Measurements from ENCODE around the gene FBXO44. TPM values are rescaled to one million over a fixed set of nuclear protein-coding genes. Genes with fewer than 3 reads are reported as not detected.

The FBXO44 gene
- total RNA-seq, 1 experiment from 2014 or later: 24.5 TPM

DNA sequence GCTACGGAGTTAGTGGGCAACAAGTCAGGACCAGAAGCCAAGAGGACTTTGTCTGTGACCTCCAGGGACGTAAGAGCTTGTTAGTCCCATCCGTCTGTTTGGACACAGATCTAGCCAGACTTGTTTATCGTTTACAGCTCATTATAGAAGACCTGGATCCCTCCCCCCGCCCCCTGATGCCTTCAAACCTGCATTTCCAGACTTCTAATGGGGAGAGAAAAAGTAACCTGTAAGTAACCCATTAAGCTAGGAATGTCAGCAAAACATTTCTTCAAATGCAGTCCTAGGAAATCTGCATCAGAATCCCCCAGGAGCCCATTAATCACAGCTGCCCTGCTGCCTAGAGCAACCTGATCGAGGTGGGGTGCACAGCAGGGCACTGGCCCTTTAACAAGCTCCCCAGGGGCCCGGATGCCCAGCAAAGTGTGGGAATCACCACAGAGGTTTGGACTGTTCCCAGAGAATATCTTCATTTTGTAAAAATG, 27.7 kb downstream of the FBXO44 start:
- Mint-ChIP-seq H3K4me1 (peaks cover 55 to 70% of the 10 kb centered on the region in 2 experiments), H3K27me3 (ENCODE audit: low read depth) (no peaks in the 10 kb centered on the region), H3K4me3 (peak overlapping the region; percentile 71 to 88), H3K9me3 (no peaks in the 10 kb centered on the region), H3K27ac (peak overlapping the region; percentile 90 to 100 (median 99)), H3K36me3 (ENCODE audit: insufficient read depth in 1 of 3, low read depth in 3 of 3) (peaks cover 12 to 38% (median 33%) of the 10 kb centered on the region in 3 experiments)
- H3K18ac ChIP-seq (ENCODE audit: insufficient read length, low read depth, low read length): no peak overlapping the region
- peak; percentile 83 for DNase-seq
- TF ChIP-seq, protein P1, sequence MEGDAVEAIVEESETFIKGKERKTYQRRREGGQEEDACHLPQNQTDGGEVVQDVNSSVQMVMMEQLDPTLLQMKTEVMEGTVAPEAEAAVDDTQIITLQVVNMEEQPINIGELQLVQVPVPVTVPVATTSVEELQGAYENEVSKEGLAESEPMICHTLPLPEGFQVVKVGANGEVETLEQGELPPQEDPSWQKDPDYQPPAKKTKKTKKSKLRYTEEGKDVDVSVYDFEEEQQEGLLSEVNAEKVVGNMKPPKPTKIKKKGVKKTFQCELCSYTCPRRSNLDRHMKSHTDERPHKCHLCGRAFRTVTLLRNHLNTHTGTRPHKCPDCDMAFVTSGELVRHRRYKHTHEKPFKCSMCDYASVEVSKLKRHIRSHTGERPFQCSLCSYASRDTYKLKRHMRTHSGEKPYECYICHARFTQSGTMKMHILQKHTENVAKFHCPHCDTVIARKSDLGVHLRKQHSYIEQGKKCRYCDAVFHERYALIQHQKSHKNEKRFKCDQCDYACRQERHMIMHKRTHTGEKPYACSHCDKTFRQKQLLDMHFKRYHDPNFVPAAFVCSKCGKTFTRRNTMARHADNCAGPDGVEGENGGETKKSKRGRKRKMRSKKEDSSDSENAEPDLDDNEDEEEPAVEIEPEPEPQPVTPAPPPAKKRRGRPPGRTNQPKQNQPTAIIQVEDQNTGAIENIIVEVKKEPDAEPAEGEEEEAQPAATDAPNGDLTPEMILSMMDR (conservative IDR thresholded peaks at IDR 0.05): no peak
- H2BK20ac ChIP-seq (ENCODE audit: low read depth, low read length, poor library complexity, severe bottlenecking): no peak overlapping the region
- WGBS (ENCODE audit: extremely low coverage, insufficient read length, low lambda C conversion rate): no CpG with 5 or more reads among the region's 7 CpGs
- H3K4ac ChIP-seq (ENCODE audit: low read depth, low read length): no peak overlapping the region
- peak overlapping the region; percentile 99 for H3K27ac ChIP-seq (ENCODE audit: insufficient read length, low read depth, low read length)
- H2BK12ac ChIP-seq (ENCODE audit: insufficient read length, low read depth, low read length): no peak overlapping the region
- H4K20me1 ChIP-seq (ENCODE audit: control insufficient read depth, insufficient read depth, insufficient read length): no peaks in the 10 kb centered on the region
- H4K8ac ChIP-seq (replicated peaks; ENCODE audit: insufficient read length, low read depth, low read length): no peak overlapping the region
- no peaks in the 10 kb centered on the region for H3K27me3 ChIP-seq (ENCODE audit: insufficient read depth, low read length)
- no peak overlapping the region for H4K91ac ChIP-seq (ENCODE audit: insufficient read length, low read depth, low read length)
- no peak overlapping the region for H3K56ac ChIP-seq (ENCODE audit: insufficient read length, low read depth, low read length)
- H4K5ac ChIP-seq (ENCODE audit: insufficient read length, low read depth, low read length): no peak overlapping the region
- no peak overlapping the region for H3K23ac ChIP-seq (ENCODE audit: insufficient read length, low read depth, low read length)
- no peaks in the 10 kb centered on the region for H3K9me3 ChIP-seq (ENCODE audit: control insufficient read depth, low read depth, low read length)
- H2BK5ac ChIP-seq (ENCODE audit: insufficient read length, low read length): no peak overlapping the region
- H3K4me2 ChIP-seq (ENCODE audit: insufficient read depth, insufficient read length, low read length): peak overlapping the region; percentile 65
- no peak overlapping the region for H2BK120ac ChIP-seq (ENCODE audit: low read depth, low read length, poor library complexity, severe bottlenecking)
- H3K14ac ChIP-seq (ENCODE audit: insufficient read depth, low read length): no peak overlapping the region
- no peak overlapping the region for H2AFZ ChIP-seq (ENCODE audit: low read length)
- H3K9ac ChIP-seq (ENCODE audit: extremely low read depth, insufficient read length, low read length): peak overlapping the region; percentile 48
- no peak overlapping the region for H2BK15ac ChIP-seq (ENCODE audit: low read depth, low read length)
- H2AK5ac ChIP-seq (ENCODE audit: insufficient read length, low read length): no peak overlapping the region
- H3T11ph ChIP-seq (ENCODE audit: low read length): no peak overlapping the region
- peaks cover 18% of the 10 kb centered on the region; the same call in 1 of the 2 replicates for H3K4me1 ChIP-seq (ENCODE audit: insufficient read depth, low read length)
- peaks cover 15% of the 10 kb centered on the region; the same call in 1 of the 2 replicates for H3K79me2 ChIP-seq (ENCODE audit: insufficient read depth, low read length)
- no peaks in the 10 kb centered on the region for H3K23me2 ChIP-seq (ENCODE audit: insufficient read length, low read depth, low read length, poor library complexity, severe bottlenecking)
- no peaks in the 10 kb centered on the region for H3K79me1 ChIP-seq (ENCODE audit: insufficient read depth, low read depth, low read length, poor library complexity, severe bottlenecking)

Data from H9 (cell line).